Peyer's patch (tissue), 4 donors: Measurements from ENCODE around the gene CXCL16. TPM values are rescaled to one million over a fixed set of nuclear protein-coding genes. Genes with fewer than 3 reads are reported as not detected.
A peak's percentile ranks its signal among the peaks of the same experiment; 100 is the strongest.
"Not testable (repeated sequence)": the region's sequence is repeated elsewhere in the genome, so short reads cannot be mapped to it uniquely, and the experiment has no call there.

ENCODE experiments used
- DNase-seq, 3 donors: peaks; one replicate each; pipeline ENCODE4 v3.0.0-alpha.2; 2017 to 2019
- H3K27ac ChIP-seq, 4 donors: fragments of 200-600 bp; sonication (generic); one replicate each; pipeline ENCODE4 v1.5.1; 2016 to 2019
- H3K27me3 ChIP-seq, 2 donors: fragments of 200-600 bp; sonication (generic); one replicate each; pipeline ENCODE4 v1.5.1; 2019
- H3K36me3 ChIP-seq, 3 donors: fragments of 200-600 bp; sonication (generic); one replicate each; pipeline ENCODE4 v1.5.1; 2016 to 2019
- H3K4me1 ChIP-seq, 4 donors: fragments of 200-600 bp; sonication (generic); one replicate each; pipeline ENCODE4 v1.5.1; 2016 to 2019
- H3K4me3 ChIP-seq, 4 donors: fragments of 200-600 bp; sonication (generic); 1 replicate in 3 of 4; 2 replicates in 1 of 4; pipeline ENCODE4 v1.5.1; 2016 to 2019; ENCODE audit warnings: mild to moderate bottlenecking in 1 of 4
- H3K9me3 ChIP-seq, 4 donors: fragments of 200-600 bp; sonication (generic); one replicate each; pipeline ENCODE4 v1.5.1; 2016 to 2019; ENCODE audit warnings: mild to moderate bottlenecking in 1 of 4
- POLR2A ChIP-seq, 2 donors: fragments of 450-650 bp; IDR thresholded peaks; one replicate each; pipeline ENCODE4 v1.5.1; 2017; ENCODE audit warnings: antibody characterized with exemption in 2 of 2, mild to moderate bottlenecking in 2 of 2, moderate library complexity in 2 of 2
- total RNA-seq, 4 donors: library from RNA; depleted of rRNA; stranded (reverse); fragments of >200 nt; gene quantifications; one replicate each; pipeline ENCODE4 v1.1.0, GENCODE V29; 2016
- TF ChIP-seq, protein P1 (sequence below), 6 experiments: fragments of 450-650 bp in 4 of 6; fragments of 200-600 bp in 2 of 6; sonication (generic) in 1 of 6; IDR thresholded peaks; one replicate each; pipeline ENCODE4 v1.5.1; 2017 to 2019; ENCODE audit warnings: antibody characterized with exemption in 6 of 6, mild to moderate bottlenecking in 3 of 6, moderate library complexity in 1 of 6

CXCL16 gene
- total RNA-seq, 4 donors from 2014 or later, result 24.8 to 33.1 (median 28.0) TPM

- Histone ChIP-seq H3K27ac (peak overlapping the region; percentile 22 to 53 (median 42)), H3K4me1 (peaks cover 0 to 4% (median 0%) of the 10 kb centered on the region in 4 donors), H3K27me3 (no peaks in the 10 kb centered on the region), H3K36me3 (no peaks in the 10 kb centered on the region), H3K9me3 (no peaks in the 10 kb centered on the region), H3K4me3 (no peak overlapping the region)
- no peak for DNase-seq
- TF ChIP-seq POLR2A (IDR thresholded peaks at IDR 0.05), result no peak
- TF ChIP-seq, protein P1, sequence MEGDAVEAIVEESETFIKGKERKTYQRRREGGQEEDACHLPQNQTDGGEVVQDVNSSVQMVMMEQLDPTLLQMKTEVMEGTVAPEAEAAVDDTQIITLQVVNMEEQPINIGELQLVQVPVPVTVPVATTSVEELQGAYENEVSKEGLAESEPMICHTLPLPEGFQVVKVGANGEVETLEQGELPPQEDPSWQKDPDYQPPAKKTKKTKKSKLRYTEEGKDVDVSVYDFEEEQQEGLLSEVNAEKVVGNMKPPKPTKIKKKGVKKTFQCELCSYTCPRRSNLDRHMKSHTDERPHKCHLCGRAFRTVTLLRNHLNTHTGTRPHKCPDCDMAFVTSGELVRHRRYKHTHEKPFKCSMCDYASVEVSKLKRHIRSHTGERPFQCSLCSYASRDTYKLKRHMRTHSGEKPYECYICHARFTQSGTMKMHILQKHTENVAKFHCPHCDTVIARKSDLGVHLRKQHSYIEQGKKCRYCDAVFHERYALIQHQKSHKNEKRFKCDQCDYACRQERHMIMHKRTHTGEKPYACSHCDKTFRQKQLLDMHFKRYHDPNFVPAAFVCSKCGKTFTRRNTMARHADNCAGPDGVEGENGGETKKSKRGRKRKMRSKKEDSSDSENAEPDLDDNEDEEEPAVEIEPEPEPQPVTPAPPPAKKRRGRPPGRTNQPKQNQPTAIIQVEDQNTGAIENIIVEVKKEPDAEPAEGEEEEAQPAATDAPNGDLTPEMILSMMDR (IDR thresholded peaks at IDR 0.05), result no peak
Measured at GRCh38 chr17:4696437-4696805, 43.3 kb downstream of the CXCL16 start.

DNA sequence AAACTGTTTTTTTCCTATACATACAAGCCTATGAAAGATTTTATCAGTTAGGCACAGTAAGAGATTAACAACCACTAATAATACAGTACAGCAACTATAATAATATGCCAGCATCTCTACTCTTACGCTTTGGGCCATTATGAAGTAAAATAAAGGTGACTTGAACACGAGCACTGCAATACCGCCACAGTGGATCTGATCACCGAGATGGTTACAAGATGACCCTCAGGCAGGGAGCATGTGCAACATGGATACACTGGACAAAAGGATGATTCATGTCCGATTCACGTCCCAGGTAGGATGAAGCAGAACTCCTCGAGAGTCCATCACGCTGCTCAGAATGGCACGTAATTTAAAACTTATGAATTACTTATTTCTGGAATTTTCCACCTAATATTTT lies 46.3 kb downstream of the CXCL16 start:
- TF ChIP-seq, protein P1 (IDR thresholded peaks at IDR 0.05), result no peak
- TF ChIP-seq POLR2A (IDR thresholded peaks at IDR 0.05), result no peak

GRCh38 chr17:4691686-4692085 lies 48.0 kb downstream of the CXCL16 start:
- TF ChIP-seq, protein P1 (IDR thresholded peaks at IDR 0.05), result no peak
- TF ChIP-seq POLR2A (IDR thresholded peaks at IDR 0.05), result no peak
- Histone ChIP-seq H3K9me3 (no peaks in the 10 kb centered on the region), H3K4me3 (no peak overlapping the region), H3K4me1 (peaks cover 0 to 5% (median 0%) of the 10 kb centered on the region in 4 donors), H3K27me3 (no peaks in the 10 kb centered on the region), H3K27ac (peak overlapping the region in 2 of 4 donors; percentile 1 to 6), H3K36me3 (peaks cover 0 to 15% (median 0%) of the 10 kb centered on the region in 3 donors)
- DNase-seq, result peak in 1 of 3 donors; percentile 18

More for the DNA sequence above, 46.3 kb downstream of the CXCL16 start:
- peaks cover 0 to 5% (median 0%) of the 10 kb centered on the region in 4 donors for H3K4me1 ChIP-seq
- H3K9me3 ChIP-seq, result no peaks in the 10 kb centered on the region
- DNase-seq, result no peak
- no peaks in the 10 kb centered on the region for H3K27me3 ChIP-seq
- no peak overlapping the region for H3K27ac ChIP-seq
- H3K36me3 ChIP-seq, result peaks cover 0 to 12% (median 0%) of the 10 kb centered on the region in 3 donors
- H3K4me3 ChIP-seq, result no peak overlapping the region

DNA sequence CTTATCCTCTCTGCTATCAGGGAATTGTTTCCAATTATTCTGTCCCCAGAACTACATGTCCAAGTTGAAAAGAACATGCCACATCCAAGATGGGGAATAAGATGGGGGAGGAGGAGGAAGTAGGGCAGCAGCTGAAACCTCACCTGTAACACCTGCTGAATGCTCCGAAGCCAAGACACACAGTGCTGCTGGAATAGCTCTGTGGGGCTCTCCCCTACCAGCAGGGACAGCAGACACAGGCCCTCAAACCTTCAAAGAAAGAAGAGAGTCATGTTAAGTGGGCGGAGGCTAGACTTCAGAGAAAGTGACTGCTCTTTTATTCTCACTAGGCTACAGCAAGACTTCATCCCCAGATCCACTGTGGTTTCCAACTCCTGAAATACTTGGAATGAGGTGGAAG lies 49.0 kb downstream of the CXCL16 start:
- peaks cover 0 to 15% (median 0%) of the 10 kb centered on the region in 3 donors for H3K36me3 ChIP-seq
- H3K27me3 ChIP-seq, result no peaks in the 10 kb centered on the region
- H3K4me3 ChIP-seq, result no peak overlapping the region
- H3K4me1 ChIP-seq, result peaks cover 0 to 5% (median 0%) of the 10 kb centered on the region in 4 donors
- H3K9me3 ChIP-seq, result no peaks in the 10 kb centered on the region
- no peak overlapping the region for H3K27ac ChIP-seq
- TF ChIP-seq POLR2A (IDR thresholded peaks at IDR 0.05), result no peak
- TF ChIP-seq, protein P1 (IDR thresholded peaks at IDR 0.05), result no peak
- DNase-seq, result no peak

DNA sequence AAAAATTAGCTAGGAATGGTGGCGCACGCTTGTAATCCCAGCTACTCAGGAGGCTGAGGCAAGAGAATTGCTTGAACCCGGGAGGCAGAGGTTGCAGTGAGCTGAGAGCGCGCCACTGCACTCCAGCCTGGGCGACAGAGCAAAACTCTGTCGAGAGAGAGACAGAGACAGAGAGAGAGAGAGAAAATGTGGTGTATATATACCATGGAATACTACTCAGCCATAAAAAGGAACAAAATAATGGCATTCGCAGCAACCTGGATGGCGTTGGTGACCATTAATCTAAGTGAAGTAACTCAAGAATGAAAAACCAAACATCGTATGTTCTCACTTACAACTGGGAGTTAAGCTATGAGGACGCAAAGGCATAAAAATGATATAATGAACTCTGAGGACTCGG lies 49.9 kb downstream of the CXCL16 start:
- H3K4me1 ChIP-seq, H3K27ac ChIP-seq, H3K9me3 ChIP-seq, H3K27me3 ChIP-seq, DNase-seq, H3K4me3 ChIP-seq: not testable (repeated sequence)
- H3K36me3 ChIP-seq, result peaks cover 0 to 18% (median 0%) of the 10 kb centered on the region in 3 donors

DNA sequence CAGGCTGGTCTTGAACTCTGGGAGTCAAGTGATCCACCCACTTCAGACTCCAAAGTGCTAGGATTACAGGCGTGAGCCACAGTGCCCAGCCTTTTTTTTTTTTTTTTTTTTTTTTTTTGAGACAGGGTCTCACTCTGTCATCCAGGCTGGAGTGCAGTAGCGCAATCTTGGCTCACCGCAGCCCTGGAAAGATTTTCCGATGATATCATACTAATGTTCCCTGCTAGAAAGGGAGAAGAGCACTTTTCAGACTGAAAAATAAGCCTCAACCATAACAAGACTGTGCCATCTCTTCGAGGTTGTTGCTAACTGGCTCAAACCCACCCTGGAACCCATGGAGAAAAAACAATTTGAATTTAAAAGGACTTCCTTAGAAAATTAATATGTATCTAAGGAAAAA lies 56.0 kb downstream of the CXCL16 start:
- not testable (repeated sequence) for H3K4me1 ChIP-seq, H3K4me3 ChIP-seq, H3K9me3 ChIP-seq, DNase-seq, H3K27me3 ChIP-seq
- Histone ChIP-seq H3K27ac (peak overlapping the region in 1 of 4 donors; percentile 66), H3K36me3 (peaks cover 0 to 35% (median 0%) of the 10 kb centered on the region in 3 donors)

Other genes starting within 250 kb of the CXCL16 start
- gene SPNS2, start 241.0 kb downstream of the CXCL16 start, total RNA-seq, result 10 to 100 TPM; 12.4 to 81.0 (median 31.9) TPM
- 100 to 1,000 TPM in 2 of 4 donors, 10 to 100 TPM in 2; 27.1 to 244 (median 91.2) TPM for gene MYBBP1A, start 184.5 kb downstream of the CXCL16 start, total RNA-seq
- gene GGT6, start 179.4 kb downstream of the CXCL16 start, total RNA-seq, result 100 to 1,000 TPM in 2 of 4 donors, 10 to 100 TPM in 2; 26.4 to 199 (median 119) TPM
- gene SMTNL2, start 155.4 kb downstream of the CXCL16 start, total RNA-seq, result 1 to 10 TPM in 1 of 4 donors, not detected in 3; 1.2 TPM
- not detected for gene ALOX15, start 98.2 kb downstream of the CXCL16 start, total RNA-seq
- gene PELP1, start 35.8 kb downstream of the CXCL16 start, total RNA-seq, result 10 to 100 TPM; 21.2 to 34.9 (median 31.4) TPM
- 100 to 1,000 TPM in 1 of 4 donors, 10 to 100 TPM in 3; 59.2 to 163 (median 73.8) TPM for gene ARRB2, start 29.3 kb downstream of the CXCL16 start, total RNA-seq
- gene MED11, start 8.5 kb downstream of the CXCL16 start, total RNA-seq, result 10 to 100 TPM; 32.1 to 44.6 (median 41.8) TPM
- 1 to 10 TPM in 3 of 4 donors, not detected in 1; 2.1 to 5.6 (median 4.0) TPM for gene ZMYND15, start 95 bp downstream of the CXCL16 start, total RNA-seq
- gene TM4SF5, start 32.0 kb upstream of the CXCL16 start, total RNA-seq, result 100 to 1,000 TPM in 2 of 4 donors, 10 to 100 TPM in 1, not detected in 1; 75.3 to 171 (median 163) TPM
- gene VMO1, start 46.4 kb upstream of the CXCL16 start, total RNA-seq, result 1 to 10 TPM in 1 of 4 donors, not detected in 3; 3.8 TPM
- 10 to 100 TPM in 2 of 4 donors, 1 to 10 TPM in 1, not detected in 1; 5.4 to 28.2 (median 23.6) TPM for gene GLTPD2, start 49.0 kb upstream of the CXCL16 start, total RNA-seq
- gene PSMB6, start 56.2 kb upstream of the CXCL16 start, total RNA-seq, result 100 to 1,000 TPM in 2 of 4 donors, 10 to 100 TPM in 2; 51.4 to 155 (median 107) TPM
- gene PLD2, start 67.2 kb upstream of the CXCL16 start, total RNA-seq, result 10 to 100 TPM; 14.4 to 33.8 (median 26.6) TPM
- gene MINK1, start 93.4 kb upstream of the CXCL16 start, total RNA-seq, result 100 to 1,000 TPM; 111 to 278 (median 223) TPM
- 1 to 10 TPM in 2 of 4 donors, under 1 TPM in 2; 0.66 to 5.0 (median 1.5) TPM for gene C17orf107, start 159.6 kb upstream of the CXCL16 start, total RNA-seq
- gene CHRNE, start 163.2 kb upstream of the CXCL16 start, total RNA-seq, result not detected
- not detected for gene GP1BA, start 192.3 kb upstream of the CXCL16 start, total RNA-seq
- 10 to 100 TPM; 30.5 to 84.1 (median 60.4) TPM for gene SLC25A11, start 200.1 kb upstream of the CXCL16 start, total RNA-seq
- 10 to 100 TPM; 57.8 to 92.1 (median 78.9) TPM for gene RNF167, start 200.3 kb upstream of the CXCL16 start, total RNA-seq
- gene PFN1, start 208.6 kb upstream of the CXCL16 start, total RNA-seq, result 1,000 to 10,000 TPM in 1 of 4 donors, 100 to 1,000 TPM in 3; 530 to 1,064 (median 855) TPM
- gene ENO3, start 211.2 kb upstream of the CXCL16 start, total RNA-seq, result 10 to 100 TPM in 3 of 4 donors, 1 to 10 TPM in 1; 7.4 to 27.7 (median 20.6) TPM
- 10 to 100 TPM; 34.2 to 85.0 (median 48.9) TPM for gene SPAG7, start 227.9 kb upstream of the CXCL16 start, total RNA-seq
- 100 to 1,000 TPM in 1 of 4 donors, 10 to 100 TPM in 3; 42.4 to 124 (median 88.7) TPM for gene CAMTA2, start 247.7 kb upstream of the CXCL16 start, total RNA-seq